ENCODE data around the gene ADRB2.

GRCh38 chr5:148798786-148799185, 27.6 kb upstream of the ADRB2 start:
- TF ChIP-seq POLR2A (IDR thresholded peaks at IDR 0.05) = no peak
- no peak for TF ChIP-seq CTCF (IDR thresholded peaks at IDR 0.05)

All from heart left ventricle (tissue), 13 donors.